ENCODE measurements around the gene PRKCE. TPM values are rescaled to one million over a fixed set of nuclear protein-coding genes. Genes with fewer than 3 reads are reported as not detected.

The PRKCE gene
- total RNA-seq, 1 experiment from 2014 or later, result 14.8 TPM

DNA sequence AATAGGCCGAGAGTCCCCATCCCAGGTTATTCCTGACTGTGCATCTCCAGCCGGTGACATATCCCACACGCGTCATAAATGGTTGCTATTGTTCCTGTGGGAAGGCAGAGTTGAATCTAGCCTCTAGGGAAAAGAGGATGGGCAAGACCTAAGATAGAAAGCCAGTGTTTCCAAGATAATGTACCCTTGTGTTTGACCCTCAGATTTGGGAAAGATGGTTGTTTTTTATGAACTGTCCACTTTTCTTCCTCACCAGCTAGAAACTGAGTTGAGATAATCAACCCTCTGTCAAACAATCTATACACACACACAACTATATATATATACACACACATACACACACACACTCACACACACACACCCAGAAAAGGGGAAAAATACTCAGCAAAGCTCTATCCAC is 131.0 kb downstream of the PRKCE start:
- ChIA-PET CTCF (no interaction called here), RAD21 (ENCODE audit: low non-redundant PET in 1 of 2, low total read pairs in 2 of 2, uncharacterized antibody in 2 of 2, unreplicated experiment in 2 of 2) (no interaction called here), POLR2A (no interaction called here)
- intact Hi-C loops (cut with micrococcal nuclease), result no loop called here
- H4K20me1 ChIP-seq (ENCODE audit: insufficient read depth), result no peaks in the 10 kb centered on the region
- no peak overlapping the region for H3K4me2 ChIP-seq (ENCODE audit: low read length)
- no TSS peak for BruUV-seq (replicated peaks)
- no peak overlapping the region for H2AFZ ChIP-seq (ENCODE audit: low read depth, low read length, poor library complexity, severe bottlenecking)
- H3K4me3 ChIP-seq (replicated peaks in 1 of 2; ENCODE audit: low read depth in 1 of 2, low read length in 2 of 2), result no peak overlapping the region
- H3K9me3 ChIP-seq (ENCODE audit: control insufficient read depth in 1 of 2, insufficient read depth in 1 of 2, low read depth in 1 of 2, low read length in 2 of 2), result no peaks in the 10 kb centered on the region
- TF ChIP-seq SP1 (IDR thresholded peaks at IDR 0.05; ENCODE audit: low read depth) (no peak), JUND (IDR thresholded peaks at IDR 0.05) (no peak), POLR2A (IDR thresholded peaks at IDR 0.05; ENCODE audit: borderline replicate concordance, extremely low read depth, insufficient read depth, insufficient read length) (no peak), RAD21 (IDR thresholded peaks at IDR 0.05; ENCODE audit: low read depth) (no peak), ZFX (IDR thresholded peaks at IDR 0.05) (no peak), YY1 (IDR thresholded peaks at IDR 0.05; ENCODE audit: extremely low read depth, insufficient replicate concordance, low read depth, low read length) (no peak), ELF1 (IDR thresholded peaks at IDR 0.05; ENCODE audit: borderline replicate concordance, low read depth) (no peak), EGR1 (IDR thresholded peaks at IDR 0.05; ENCODE audit: low read depth) (no peak), SRF (IDR thresholded peaks at IDR 0.05; ENCODE audit: low read depth) (no peak), CEBPB (IDR thresholded peaks at IDR 0.05; ENCODE audit: low read depth) (no peak), SIN3A (IDR thresholded peaks at IDR 0.05; ENCODE audit: low read depth) (no peak)
- TF ChIP-seq, protein P1, sequence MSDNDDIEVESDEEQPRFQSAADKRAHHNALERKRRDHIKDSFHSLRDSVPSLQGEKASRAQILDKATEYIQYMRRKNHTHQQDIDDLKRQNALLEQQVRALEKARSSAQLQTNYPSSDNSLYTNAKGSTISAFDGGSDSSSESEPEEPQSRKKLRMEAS (IDR thresholded peaks at IDR 0.05), result no peak
- H3K79me2 ChIP-seq (ENCODE audit: insufficient read depth, low read length), result no peaks in the 10 kb centered on the region
- H3K36me3 ChIP-seq (ENCODE audit: control insufficient read depth in 1 of 2, insufficient read depth in 2 of 2, low read length in 2 of 2), result no peaks in the 10 kb centered on the region
- H3K27me3 ChIP-seq (ENCODE audit: insufficient read depth, low read length), result no peaks in the 10 kb centered on the region
- H3K9me2 ChIP-seq (ENCODE audit: insufficient read depth), result no peaks in the 10 kb centered on the region
- DNase-seq (ENCODE audit: low read depth, low spot score), result no peak
- peaks cover 0 to 10% of the 10 kb centered on the region in 2 experiments; a peak in 3 of 4 replicates for H3K4me1 ChIP-seq (ENCODE audit: control insufficient read depth in 1 of 2, insufficient read depth in 2 of 2, low read length in 2 of 2)
- H3K9ac ChIP-seq (ENCODE audit: low read length), result no peak overlapping the region
- ATAC-seq, result no peak
- H3K27ac ChIP-seq (ENCODE audit: low read depth, low read length), result no peak overlapping the region

DNA sequence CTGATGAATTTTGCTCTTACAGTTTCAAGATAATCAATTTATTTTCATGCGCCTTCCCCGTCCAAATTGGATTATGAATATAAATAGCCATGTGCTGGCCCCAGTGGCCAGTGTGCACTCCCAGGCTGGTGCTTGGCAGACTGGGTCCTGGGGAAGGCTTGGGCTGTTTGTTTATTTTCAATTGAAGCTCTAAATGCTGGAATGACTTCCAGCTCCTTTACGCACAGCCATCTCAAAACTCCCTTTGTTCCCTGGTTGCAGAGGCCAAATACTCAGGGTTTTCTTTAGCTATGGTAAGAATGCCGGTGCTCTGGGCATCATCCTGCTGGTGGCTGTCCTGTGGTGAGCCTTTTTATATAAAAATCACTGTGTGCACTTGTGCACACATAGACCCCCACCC is 131.5 kb downstream of the PRKCE start:
- POLR2A ChIA-PET, result no interaction called here
- H3K27me3 ChIP-seq (ENCODE audit: insufficient read depth, low read length), result no peaks in the 10 kb centered on the region
- H3K9ac ChIP-seq (ENCODE audit: low read length), result no peak overlapping the region
- CTCF ChIA-PET, result no interaction called here
- no peak for ATAC-seq
- H3K36me3 ChIP-seq (ENCODE audit: control insufficient read depth in 1 of 2, insufficient read depth in 2 of 2, low read length in 2 of 2), result no peaks in the 10 kb centered on the region
- no peaks in the 10 kb centered on the region for H4K20me1 ChIP-seq (ENCODE audit: insufficient read depth)
- no peak for DNase-seq (ENCODE audit: low read depth, low spot score)
- no peak overlapping the region for H3K4me2 ChIP-seq (ENCODE audit: low read length)
- peaks cover 0 to 10% of the 10 kb centered on the region in 2 experiments; a peak in 3 of 4 replicates for H3K4me1 ChIP-seq (ENCODE audit: control insufficient read depth in 1 of 2, insufficient read depth in 2 of 2, low read length in 2 of 2)
- no peaks in the 10 kb centered on the region for H3K9me3 ChIP-seq (ENCODE audit: control insufficient read depth in 1 of 2, insufficient read depth in 1 of 2, low read depth in 1 of 2, low read length in 2 of 2)
- BruUV-seq (replicated peaks), result no TSS peak
- H3K79me2 ChIP-seq (ENCODE audit: insufficient read depth, low read length), result no peaks in the 10 kb centered on the region
- no peak for TF ChIP-seq JUND (IDR thresholded peaks at IDR 0.05)
- TF ChIP-seq SIN3A (IDR thresholded peaks at IDR 0.05; ENCODE audit: low read depth), result no peak
- no peak for TF ChIP-seq ZFX (IDR thresholded peaks at IDR 0.05)
- TF ChIP-seq SP1 (IDR thresholded peaks at IDR 0.05; ENCODE audit: low read depth), result no peak
- TF ChIP-seq CEBPB (IDR thresholded peaks at IDR 0.05; ENCODE audit: low read depth), result no peak
- TF ChIP-seq RAD21 (IDR thresholded peaks at IDR 0.05; ENCODE audit: low read depth), result no peak
- TF ChIP-seq ZNF274 (IDR thresholded peaks at IDR 0.05; ENCODE audit: low read depth, low read length), result no peak
- no peak for TF ChIP-seq CBX3 (IDR thresholded peaks at IDR 0.05; ENCODE audit: low read depth)
- no peak overlapping the region for H3K4me3 ChIP-seq (replicated peaks in 1 of 2; ENCODE audit: low read depth in 1 of 2, low read length in 2 of 2)
- intact Hi-C loops (cut with micrococcal nuclease), result no loop called here
- RAD21 ChIA-PET (ENCODE audit: low non-redundant PET in 1 of 2, low total read pairs in 2 of 2, uncharacterized antibody in 2 of 2, unreplicated experiment in 2 of 2), result no interaction called here
- H3K27ac ChIP-seq (ENCODE audit: low read depth, low read length), result no peak overlapping the region
- H3K9me2 ChIP-seq (ENCODE audit: insufficient read depth), result no peaks in the 10 kb centered on the region
- no peak overlapping the region for H2AFZ ChIP-seq (ENCODE audit: low read depth, low read length, poor library complexity, severe bottlenecking)
